HEK293T (cell line): Measurements from ENCODE around the gene PLET1.
"Not testable (repeated sequence)": the region's sequence is repeated elsewhere in the genome, so short reads cannot be mapped to it uniquely, and the experiment has no call there.

Experiments
- CTCF ChIA-PET: fragments of 350-600 bp; formaldehyde crosslinking; extraction: SDS; loops from one replicate; lab custom pipeline; 2021; ENCODE audit warnings: antibody characterized with exemption, inconsistent platforms; lab: Yijun Ruan, JAX
- POLR2A ChIA-PET: fragments of 350-600 bp; formaldehyde crosslinking; extraction: SDS; loops from one replicate; lab custom pipeline; 2020; ENCODE audit warnings: antibody characterized with exemption, inconsistent platforms; lab: Yijun Ruan, JAX
- DNase-seq: peaks from one replicate; pipeline ENCODE4 v3.0.0; 2012; ENCODE audit warnings: mixed read lengths; ENCODE audit errors: extremely low spot score
- ARNT ChIP-seq: fragments of 450-650 bp; IDR thresholded peaks from 2 replicates; pipeline ENCODE4 v1.6.1; 2017; ENCODE audit warnings: mild to moderate bottlenecking
- BHLHE40 ChIP-seq: fragments of 450-650 bp; IDR thresholded peaks from 2 replicates; pipeline ENCODE4 v1.6.1; 2016; ENCODE audit warnings: mild to moderate bottlenecking, moderate library complexity, borderline replicate concordance
- CTBP1 ChIP-seq: fragments of 450-650 bp; IDR thresholded peaks from 2 replicates; pipeline ENCODE4 v1.6.1; 2016; ENCODE audit warnings: borderline replicate concordance
- ELF4 ChIP-seq: fragments of 450-650 bp; IDR thresholded peaks from 2 replicates; pipeline ENCODE4 v1.6.1; 2017; ENCODE audit warnings: antibody characterized with exemption
- FOXA1 ChIP-seq: fragments of 450-650 bp; IDR thresholded peaks from 2 replicates; pipeline ENCODE4 v1.6.1; 2016; ENCODE audit warnings: mild to moderate bottlenecking
- FOXK2 ChIP-seq: fragments of 450-650 bp; IDR thresholded peaks from 2 replicates; pipeline ENCODE4 v1.6.1; 2016; ENCODE audit warnings: mild to moderate bottlenecking
- FOXM1 ChIP-seq: fragments of 450-650 bp; IDR thresholded peaks from 2 replicates; pipeline ENCODE4 v1.6.1; 2017; ENCODE audit warnings: mild to moderate bottlenecking, borderline replicate concordance
- L3MBTL2 ChIP-seq: fragments of 450-650 bp; conservative IDR thresholded peaks from 2 replicates; pipeline ENCODE4 v1.6.1; 2016; ENCODE audit warnings: mild to moderate bottlenecking
- LEF1 ChIP-seq: fragments of 450-650 bp; IDR thresholded peaks from 2 replicates; pipeline ENCODE4 v1.6.1; 2017; ENCODE audit warnings: mild to moderate bottlenecking, borderline replicate concordance
- NFRKB ChIP-seq: fragments of 450-650 bp; IDR thresholded peaks from 2 replicates; pipeline ENCODE4 v1.6.1; 2016; ENCODE audit warnings: mild to moderate bottlenecking, moderate library complexity
- PKNOX1 ChIP-seq: fragments of 450-650 bp; IDR thresholded peaks from 2 replicates; pipeline ENCODE4 v1.6.1; 2016
- SP1 ChIP-seq: fragments of 450-650 bp; IDR thresholded peaks from 2 replicates; pipeline ENCODE4 v1.6.1; 2017
- SUZ12 ChIP-seq: fragments of 450-650 bp; IDR thresholded peaks from 2 replicates; pipeline ENCODE4 v1.6.1; 2016; ENCODE audit warnings: mild to moderate bottlenecking
- TARDBP ChIP-seq: fragments of 450-650 bp; IDR thresholded peaks from 2 replicates; pipeline ENCODE4 v1.6.1; 2016
- ZNF384 ChIP-seq: fragments of 450-650 bp; IDR thresholded peaks from 2 replicates; pipeline ENCODE4 v1.6.1; 2016

Gene PLET1

DNA sequence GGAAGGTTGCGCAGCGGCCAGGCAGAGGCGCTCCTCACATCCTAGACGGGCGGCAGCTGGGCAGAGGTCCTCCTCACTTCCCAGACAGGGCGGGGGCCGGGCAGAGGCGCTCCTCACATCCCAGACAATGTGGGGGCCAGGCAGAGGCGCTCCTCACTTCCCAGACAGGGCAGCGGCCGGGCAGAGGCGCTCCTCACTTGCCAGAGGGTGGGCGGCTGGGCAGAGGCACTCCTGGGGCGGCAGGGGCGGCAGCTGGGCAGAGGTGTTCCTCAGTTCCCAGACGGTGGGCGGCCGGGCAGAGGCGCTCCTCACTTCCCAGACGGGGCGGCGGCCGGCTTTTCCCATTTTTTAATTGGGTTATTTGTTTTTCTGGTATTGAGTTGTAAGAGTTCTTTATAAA, 54.6 kb downstream of the PLET1 start:
- TF ChIP-seq ZNF384 (no peak), BHLHE40 (no peak), SP1 (no peak), FOXK2 (no peak), TARDBP (no peak), SUZ12 (no peak), NFRKB (no peak), CTBP1 (no peak), LEF1 (no peak), ELF4 (no peak), L3MBTL2 (no peak)
- POLR2A ChIA-PET: no interaction called here
- CTCF ChIA-PET: interaction anchor here (0.6 kb wide), 1 partner anchor 11 kb away, joined by 3 read pairs; no protein-coding TSS in a partner anchor
- no peak for DNase-seq

DNA sequence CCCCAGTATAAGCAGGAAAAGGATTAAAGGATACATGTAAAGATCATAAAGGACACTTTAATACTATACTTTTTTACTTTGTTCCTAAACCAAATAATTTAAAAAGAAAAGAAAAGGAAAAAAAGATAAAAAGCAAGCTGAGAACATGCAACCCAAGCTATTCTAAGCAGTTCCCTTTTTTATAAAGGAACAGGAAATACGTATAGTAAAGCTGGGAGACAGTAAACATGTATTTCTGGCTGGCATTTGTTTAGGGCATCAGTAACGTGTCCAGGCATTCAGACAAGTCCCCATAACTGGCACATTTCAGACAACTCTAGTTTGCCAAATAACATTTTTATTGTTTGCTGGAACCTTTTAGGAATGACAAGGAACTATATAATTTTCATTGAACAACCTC, 60.4 kb downstream of the PLET1 start:
- ChIA-PET POLR2A (no interaction called here), CTCF (interaction anchor here (0.6 to 0.8 kb wide), 2 partner anchors 79 to 914 kb away, joined by 3 to 8 read pairs; no protein-coding TSS in a partner anchor)
- no peak for DNase-seq
- TF ChIP-seq CTBP1 (no peak), NFRKB (no peak), FOXK2 (no peak), TARDBP (no peak), SUZ12 (no peak), FOXA1 (no peak), ZNF384 (no peak), LEF1 (no peak), BHLHE40 (no peak), ARNT (no peak), PKNOX1 (no peak), ELF4 (no peak), L3MBTL2 (no peak), SP1 (no peak), FOXM1 (no peak)

GRCh38 chr11:112199101-112199500, 61.6 kb downstream of the PLET1 start:
- POLR2A ChIA-PET, DNase-seq, CTCF ChIA-PET: not testable (repeated sequence)
